ENCODE results near the gene CARD9. TPM values are rescaled to one million over a fixed set of nuclear protein-coding genes. Genes with fewer than 3 reads are reported as not detected.

Gene CARD9
- total and polyA plus RNA-seq, 2 of the 8 experiments (the other 6 are each of a cell fraction or from before 2014, with no cell fraction given): 0.15 to 1.1 TPM

GRCh38 chr9:136418182-136419091, 45.0 kb upstream of the CARD9 start:
- Histone ChIP-seq H3K23ac (ENCODE audit: insufficient read length) (no peak overlapping the region), H3K79me2 (ENCODE audit: control insufficient read depth in 1 of 2, insufficient read depth in 2 of 2, low read length in 2 of 2) (peaks cover 0 to 5% of the 10 kb centered on the region in 2 experiments; a peak in 2 of 4 replicates), H2BK5ac (ENCODE audit: low read depth, low read length) (no peak overlapping the region), H3K4me2 (ENCODE audit: insufficient read depth in 1 of 2, low read depth in 2 of 2, low read length in 2 of 2) (no peak overlapping the region), H3K36me3 (ENCODE audit: control insufficient read depth in 2 of 4, insufficient read depth in 4 of 4, low read length in 3 of 4) (peaks cover 38 to 68% (median 55%) of the 10 kb centered on the region in 4 experiments), H2AFZ (ENCODE audit: low read length) (no peak overlapping the region), H3K9me3 (ENCODE audit: insufficient read depth in 2 of 2, low read depth in 1 of 2, low read length in 1 of 2) (no peaks in the 10 kb centered on the region), H2BK12ac (ENCODE audit: low read depth, low read length) (no peak overlapping the region), H2AK5ac (ENCODE audit: low read depth, low read length) (no peak overlapping the region), H3K4me3 (ENCODE audit: extremely low read depth in 1 of 4, insufficient read depth in 2 of 4, low read depth in 3 of 4, low read length in 4 of 4) (no peak overlapping the region), H3K23me2 (ENCODE audit: low read depth, low read length) (no peaks in the 10 kb centered on the region), H3K18ac (ENCODE audit: extremely low read depth, low read length) (no peak overlapping the region), H4K91ac (replicated peaks; ENCODE audit: insufficient read length, low read length) (no peak overlapping the region), H2BK15ac (ENCODE audit: low read length) (no peak overlapping the region), H4K20me1 (replicated peaks in 1 of 2; ENCODE audit: control insufficient read depth in 1 of 2, insufficient read depth in 2 of 2, low read length in 2 of 2) (peaks cover 14 to 17% of the 10 kb centered on the region in 2 experiments), H4K5ac (ENCODE audit: insufficient read length, low read depth, low read length) (no peak overlapping the region), H3K27ac (ENCODE audit: low read depth, low read length) (no peak overlapping the region), H2BK120ac (replicated peaks; ENCODE audit: low read depth, low read length) (no peak overlapping the region), H3K14ac (ENCODE audit: insufficient read length) (no peak overlapping the region), H3K4ac (replicated peaks; ENCODE audit: insufficient read length, low read depth, low read length) (no peak overlapping the region), H3K56ac (replicated peaks; ENCODE audit: insufficient read length, low read depth, low read length) (no peak overlapping the region), H2BK20ac (ENCODE audit: low read length) (no peak overlapping the region), H4K8ac (ENCODE audit: extremely low read depth, insufficient read depth, low read length) (no peak overlapping the region; the same call in 1 of the 2 replicates), H3K9ac (replicated peaks in 1 of 4; ENCODE audit: extremely low read depth in 1 of 4, low read depth in 3 of 4, low read length in 3 of 4) (no peak overlapping the region), H3K27me3 (replicated peaks in 1 of 4; ENCODE audit: control insufficient read depth in 3 of 4, extremely low read depth in 1 of 4, insufficient read depth in 3 of 4, low read length in 3 of 4) (no peaks in the 10 kb centered on the region), H3K79me1 (ENCODE audit: low read depth, low read length) (peaks cover 2% of the 10 kb centered on the region; the same call in 1 of the 2 replicates), H3K4me1 (replicated peaks in 1 of 4; ENCODE audit: control insufficient read depth in 3 of 4, insufficient read depth in 4 of 4, low read length in 3 of 4) (no peaks in the 10 kb centered on the region)
- no peak for FAIRE-seq
- ChIA-PET CTCF (ENCODE audit: partially characterized antibody) (interaction anchor here (0.8 kb wide), 1 partner anchor 12 kb away, joined by 3 read pairs; no protein-coding TSS in a partner anchor), POLR2A (ENCODE audit: partially characterized antibody) (interaction anchor here (0.7 to 4.4 kb wide), 6 partner anchors 9 to 37 kb away, joined by 3 to 25 read pairs (median 4); no protein-coding TSS in a partner anchor)
- DNase-seq (ENCODE audit: low read depth in 1 of 2, low spot score in 2 of 2): no peak
- no peak for TF ChIP-seq SUZ12 (IDR thresholded peaks at IDR 0.05; ENCODE audit: low read length)
- TF ChIP-seq CREB1 (IDR thresholded peaks at IDR 0.05): no peak
- no peak for TF ChIP-seq RAD21 (IDR thresholded peaks at IDR 0.05 in 1 of 2, conservative IDR thresholded peaks at IDR 0.05 in 1 of 2; ENCODE audit: low read depth in 2 of 2, low read length in 2 of 2)
- no peak for TF ChIP-seq SIX5 (IDR thresholded peaks at IDR 0.05; ENCODE audit: low read depth, low read length)
- TF ChIP-seq CHD1 (IDR thresholded peaks at IDR 0.05; ENCODE audit: low read depth, low read length): no peak
- 94% methylated on average over 48 of the region's 48 CpGs; no CpG with 5 or more reads in 1 of the 2 experiments for WGBS, 2 experiments (ENCODE audit: extremely low coverage in 1 of 2, insufficient coverage in 1 of 2, insufficient read length in 1 of 2, insufficient replicate concordance in 2 of 2, low coverage in 1 of 2, low lambda C conversion rate in 2 of 2, missing lambda C conversion rate in 1 of 2)
